NCI-H2107 (cell line): Measurements from ENCODE around the gene NTN3.
"Not testable (repeated sequence)": the region's sequence is repeated elsewhere in the genome, so short reads cannot be mapped to it uniquely, and the experiment has no call there.

Source experiments
- DNase-seq: peaks from one replicate; lab custom pipeline; 2025; lab: John Stamatoyannopoulos, UW

Gene NTN3

GRCh38 chr16:2479996-2480395, 8.9 kb downstream of the NTN3 start:
- DNase-seq: not testable (repeated sequence)

- DNase-seq: no peak
Observed at GRCh38 chr16:2480948-2481347, 9.9 kb downstream of the NTN3 start.

- no peak for DNase-seq
Observed at GRCh38 chr16:2481676-2482075, 10.6 kb downstream of the NTN3 start.

GRCh38 chr16:2482249-2482648, 11.2 kb downstream of the NTN3 start:
- no peak for DNase-seq

GRCh38 chr16:2482708-2483534, 11.8 kb downstream of the NTN3 start:
- DNase-seq: no peak

GRCh38 chr16:2483939-2484897, 13.1 kb downstream of the NTN3 start:
- DNase-seq: no peak

GRCh38 chr16:2484898-2485508, 13.9 kb downstream of the NTN3 start:
- no peak for DNase-seq

GRCh38 chr16:2485811-2486507, 14.9 kb downstream of the NTN3 start:
- no peak for DNase-seq

GRCh38 chr16:2486645-2487516, 15.8 kb downstream of the NTN3 start:
- no peak for DNase-seq

GRCh38 chr16:2487517-2487842, 16.4 kb downstream of the NTN3 start:
- DNase-seq: no peak

- DNase-seq: no peak
Observed at GRCh38 chr16:2487903-2488531, 16.9 kb downstream of the NTN3 start.

GRCh38 chr16:2489581-2489980, 18.5 kb downstream of the NTN3 start:
- no peak for DNase-seq

- DNase-seq: peak; percentile 59
Observed at GRCh38 chr16:2490190-2491105, 19.4 kb downstream of the NTN3 start.

GRCh38 chr16:2492292-2492691, 21.2 kb downstream of the NTN3 start:
- no peak for DNase-seq

GRCh38 chr16:2493605-2494004, 22.5 kb downstream of the NTN3 start:
- DNase-seq: no peak

GRCh38 chr16:2494616-2495015, 23.5 kb downstream of the NTN3 start:
- DNase-seq: no peak

- no peak for DNase-seq
Observed at GRCh38 chr16:2495041-2495440, 23.9 kb downstream of the NTN3 start.

- DNase-seq: no peak
Observed at GRCh38 chr16:2496223-2497115, 25.4 kb downstream of the NTN3 start.
